GM18870 (cell line): ENCODE results near the gene SIGLEC1.

Source experiments
- ATAC-seq: cut with Tn5 transposase; IDR thresholded peaks from one replicate; pipeline ENCODE4 v1.9.1; 2021; ENCODE audit warnings: moderate library complexity; ENCODE audit not compliant: unreplicated experiment

The SIGLEC1 gene

DNA sequence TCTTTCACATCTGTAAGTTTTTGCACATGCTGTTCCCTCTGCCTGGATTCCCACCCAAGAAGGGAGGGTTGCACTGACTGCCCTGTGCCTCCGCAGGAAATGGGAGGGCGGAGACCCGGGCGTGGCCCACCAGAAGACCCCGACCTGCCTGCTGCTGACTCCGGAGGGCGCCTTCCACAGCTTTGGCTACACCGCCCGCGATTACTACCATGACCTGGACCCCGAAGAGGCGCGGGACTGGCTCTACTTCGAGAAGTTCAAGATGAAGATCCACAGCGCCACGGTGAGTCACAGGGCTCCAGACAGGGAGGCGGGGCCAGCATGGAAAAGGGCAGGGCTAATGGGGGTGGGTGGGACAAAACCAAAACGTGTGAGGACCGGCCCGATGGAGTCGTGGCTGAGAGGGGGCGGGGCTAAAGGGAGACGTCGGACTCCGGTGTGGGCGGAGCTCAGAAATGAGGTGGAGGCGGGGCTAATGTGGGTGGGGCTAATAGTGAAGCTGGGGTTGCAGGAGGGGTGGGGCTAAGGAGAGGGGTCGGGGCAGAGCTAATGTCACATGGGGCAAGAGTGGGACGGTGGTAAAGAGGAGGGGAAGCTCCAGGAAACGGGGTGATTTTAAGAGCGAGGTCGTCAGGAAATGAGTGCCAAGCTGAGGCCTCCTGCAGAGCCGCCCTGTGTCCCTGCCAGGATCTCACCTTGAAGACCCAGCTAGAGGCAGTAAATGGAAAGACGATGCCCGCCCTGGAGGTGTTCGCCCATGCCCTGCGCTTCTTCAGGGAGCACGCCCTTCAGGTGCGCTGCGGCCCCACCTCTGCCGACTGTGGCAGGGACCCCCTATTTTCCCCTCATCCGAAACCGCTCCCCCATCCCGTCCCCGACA is 32.6 kb upstream of the SIGLEC1 start:
- ATAC-seq, result no peak

DNA sequence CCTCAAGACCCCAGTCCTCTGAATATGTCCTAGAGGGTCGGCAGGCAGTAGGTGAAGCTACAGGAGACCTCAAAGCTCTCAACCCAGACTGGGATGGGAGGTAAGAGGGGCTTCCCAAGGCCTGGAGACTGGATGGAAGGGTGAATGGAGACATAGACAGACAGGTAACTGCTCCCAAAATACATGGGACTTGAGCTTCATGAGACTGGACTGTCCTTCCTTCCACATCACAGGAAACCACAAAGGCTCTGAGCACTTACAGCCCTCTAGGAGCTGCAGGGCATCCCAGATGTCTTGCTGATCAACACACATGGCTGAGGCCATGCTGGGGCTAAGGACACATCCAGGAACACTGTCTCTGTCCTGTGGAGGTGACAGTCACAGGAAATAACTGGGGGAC is 31.6 kb upstream of the SIGLEC1 start:
- ATAC-seq, result no peak

DNA sequence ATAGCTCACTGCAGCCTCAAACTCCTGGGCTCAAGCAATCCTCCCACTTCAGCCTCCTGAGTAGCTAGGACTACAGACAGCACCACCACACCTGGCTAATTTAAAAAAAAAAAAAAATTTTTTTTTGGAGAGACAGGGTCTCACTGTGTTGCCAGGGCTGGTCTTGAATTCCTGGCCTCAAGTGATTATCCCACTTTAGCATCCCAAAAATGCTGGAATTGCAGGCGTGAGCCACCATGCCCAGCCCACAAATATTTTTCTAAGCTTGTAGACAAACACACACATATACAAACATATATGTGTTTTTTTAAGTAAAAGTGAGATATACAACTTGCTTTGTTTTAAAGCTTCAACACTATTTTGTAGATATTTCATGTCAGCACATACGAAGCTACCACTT is 30.9 kb upstream of the SIGLEC1 start:
- ATAC-seq, result no peak

DNA sequence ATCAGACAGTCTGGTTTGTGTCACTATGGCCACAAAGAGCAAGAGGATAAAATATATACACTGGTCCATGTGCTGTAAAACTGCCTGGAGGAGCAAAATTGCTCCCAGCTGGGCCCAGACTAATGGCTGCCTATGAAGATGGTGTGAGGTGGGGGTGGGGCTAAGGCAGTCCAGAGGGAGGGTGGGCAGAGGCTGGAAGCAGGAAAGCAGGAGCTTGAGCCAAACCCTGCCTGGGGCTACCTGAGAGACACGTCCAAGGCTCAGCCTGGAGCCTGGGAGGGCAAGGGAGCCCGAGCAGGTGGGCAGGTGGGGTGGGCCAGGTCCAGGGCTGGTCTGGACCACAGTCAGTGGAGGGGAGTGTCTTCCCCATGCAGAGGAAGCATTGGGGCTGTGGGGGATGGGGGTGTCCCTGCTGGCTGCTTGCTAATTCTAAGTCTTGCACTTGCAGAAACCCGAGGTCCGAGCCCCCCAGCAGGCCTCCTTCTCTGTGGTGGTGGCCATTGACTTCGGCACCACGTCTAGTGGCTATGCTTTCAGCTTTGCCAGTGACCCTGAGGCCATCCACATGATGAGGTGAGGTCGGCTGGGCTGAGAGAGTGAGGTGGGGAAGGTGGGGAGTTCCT is 29.5 kb upstream of the SIGLEC1 start:
- ATAC-seq, result no peak

DNA sequence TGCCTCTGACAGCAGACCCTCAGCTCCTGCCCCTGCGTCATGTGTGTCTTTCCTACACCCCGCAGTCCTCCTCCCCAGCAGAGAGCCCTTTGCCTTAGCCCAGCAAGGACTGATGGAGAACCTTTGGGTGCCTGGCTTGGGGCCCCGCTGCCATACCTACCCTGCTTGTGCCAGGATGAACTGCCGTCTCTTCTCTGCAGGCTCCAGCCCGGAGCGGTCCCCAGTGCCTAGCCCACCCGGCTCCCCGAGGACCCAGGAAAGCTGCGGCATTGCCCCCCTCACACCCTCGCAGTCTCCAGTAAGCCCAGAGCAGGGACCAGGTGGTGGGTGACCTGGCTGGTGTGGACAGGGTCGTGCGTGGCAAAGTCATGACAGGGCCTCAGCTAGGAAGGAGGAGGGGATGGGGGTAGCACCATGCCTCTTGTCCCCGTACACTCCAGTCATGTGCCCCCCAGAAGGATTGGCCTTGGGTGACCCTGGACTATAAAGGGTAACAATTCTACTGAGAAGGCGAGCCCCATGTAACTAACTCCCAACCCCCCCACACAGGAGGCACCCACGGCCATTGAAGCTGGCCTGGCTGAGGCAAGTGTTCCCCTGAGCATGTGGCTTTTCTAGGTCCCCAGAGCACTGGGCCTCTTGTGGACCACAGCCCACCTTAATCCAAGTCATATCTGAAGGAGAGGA is 28.4 kb upstream of the SIGLEC1 start:
- ATAC-seq, result no peak

DNA sequence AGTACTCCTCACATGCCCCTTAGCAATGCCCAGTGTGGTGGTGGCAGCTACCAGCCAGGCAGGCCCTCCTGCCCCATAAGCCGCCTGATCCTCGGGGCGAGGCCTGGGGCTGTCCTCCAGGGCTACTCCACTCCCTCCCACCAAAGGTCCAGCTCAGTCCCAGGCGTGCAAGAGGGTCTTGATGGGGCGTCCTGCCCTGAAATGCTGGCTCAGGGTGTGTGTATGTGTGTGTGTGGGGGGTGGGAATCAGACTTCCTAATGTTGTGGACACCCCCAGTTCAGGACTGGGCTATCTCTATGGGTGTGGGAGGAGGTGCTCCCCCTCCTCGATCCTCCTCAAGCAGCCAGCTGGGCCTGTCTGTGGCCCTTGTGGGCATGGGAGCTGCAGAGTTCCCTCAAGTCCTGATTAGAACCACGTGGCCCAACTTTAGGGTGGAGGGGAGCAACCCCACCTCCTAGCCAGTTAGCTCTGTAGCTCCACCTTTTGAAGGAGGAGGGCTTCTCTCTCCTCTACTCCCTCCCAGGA is 27.6 kb upstream of the SIGLEC1 start:
- ATAC-seq, result no peak

DNA sequence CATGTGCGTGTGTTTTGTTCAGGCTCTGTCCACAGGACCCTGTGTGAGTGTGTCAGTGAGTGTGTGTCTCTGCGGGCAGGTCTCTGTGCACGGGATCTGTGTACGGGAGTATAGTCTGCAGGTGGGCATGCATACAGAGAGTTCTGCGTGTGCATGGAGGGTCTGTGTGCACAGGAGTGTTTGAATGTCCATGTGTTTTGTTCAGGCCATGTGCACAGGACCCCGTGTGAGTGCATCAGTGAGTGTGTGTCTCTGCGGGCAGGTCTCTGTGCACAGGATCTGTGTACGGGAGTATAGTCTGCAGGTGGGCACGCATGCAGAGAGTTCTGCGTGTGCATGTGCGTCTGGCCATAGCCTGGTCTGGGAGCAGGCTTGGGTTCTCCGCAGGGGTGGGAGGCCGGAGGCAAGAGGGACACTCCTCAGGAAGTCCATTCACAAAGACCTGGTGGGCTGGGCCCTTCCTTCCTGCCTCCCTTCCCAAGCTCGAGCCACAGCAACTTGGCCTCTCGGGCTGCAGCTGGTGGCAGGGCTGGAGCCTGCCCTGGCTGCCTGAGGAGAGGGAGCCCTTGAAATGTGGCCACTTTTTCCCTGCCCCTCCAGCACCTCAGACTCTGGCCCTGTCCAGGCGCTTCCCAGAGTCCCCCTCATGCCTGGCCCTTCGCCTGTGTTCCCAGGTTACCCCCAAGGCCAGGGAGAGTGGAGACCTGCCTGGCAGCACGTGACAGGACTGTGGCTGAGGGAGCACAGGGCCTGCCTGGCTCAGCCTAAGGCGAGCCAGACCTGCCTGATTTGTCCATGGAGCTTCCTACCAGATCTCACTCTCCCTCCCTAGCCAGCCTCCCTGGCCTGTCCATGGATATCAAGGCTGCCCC is 26.9 kb upstream of the SIGLEC1 start:
- ATAC-seq, result no peak

DNA sequence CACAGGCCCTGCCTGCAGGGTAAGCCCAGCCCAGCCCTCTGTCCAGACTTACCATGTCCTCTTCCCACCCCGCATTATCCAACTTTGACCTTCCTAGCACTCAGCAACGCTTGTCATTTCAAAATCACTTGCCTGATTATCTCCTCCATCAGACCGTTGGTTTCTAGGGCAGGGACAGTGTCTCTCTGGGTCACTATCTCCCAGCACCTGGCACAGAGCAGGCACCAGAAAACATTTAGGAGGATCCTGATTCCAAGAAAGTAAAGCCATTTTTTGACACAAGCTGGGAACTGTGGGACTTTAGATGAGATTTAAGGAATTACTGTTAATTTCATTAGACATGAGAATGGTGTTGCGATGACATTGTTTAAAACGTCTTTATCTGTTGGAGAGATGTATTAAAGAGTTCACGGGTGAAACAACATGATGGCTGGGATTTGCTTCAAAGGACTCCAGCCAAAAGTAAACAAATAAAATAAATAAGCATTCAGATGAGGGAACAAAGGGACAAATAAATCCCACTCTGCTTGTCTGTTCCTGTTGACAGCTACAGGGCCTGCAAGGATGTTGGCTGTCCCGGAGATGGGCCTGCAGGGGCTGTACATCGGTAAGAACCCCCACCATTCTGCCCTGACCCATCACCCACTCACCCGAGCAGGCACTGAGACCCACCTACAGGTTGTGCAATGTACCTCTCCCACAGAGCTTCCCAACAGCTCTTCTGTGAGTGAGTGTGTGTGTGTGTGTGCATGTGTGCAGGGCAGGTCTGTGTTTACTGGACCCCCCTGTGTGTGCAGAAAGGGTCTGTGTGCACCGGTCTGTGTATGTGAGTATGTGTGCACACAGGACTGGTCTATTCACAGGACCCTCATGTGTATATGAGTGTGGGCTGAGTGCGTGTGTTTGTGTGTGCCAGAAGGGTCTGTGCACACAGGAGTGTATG is 26.0 kb upstream of the SIGLEC1 start:
- ATAC-seq, result no peak

DNA sequence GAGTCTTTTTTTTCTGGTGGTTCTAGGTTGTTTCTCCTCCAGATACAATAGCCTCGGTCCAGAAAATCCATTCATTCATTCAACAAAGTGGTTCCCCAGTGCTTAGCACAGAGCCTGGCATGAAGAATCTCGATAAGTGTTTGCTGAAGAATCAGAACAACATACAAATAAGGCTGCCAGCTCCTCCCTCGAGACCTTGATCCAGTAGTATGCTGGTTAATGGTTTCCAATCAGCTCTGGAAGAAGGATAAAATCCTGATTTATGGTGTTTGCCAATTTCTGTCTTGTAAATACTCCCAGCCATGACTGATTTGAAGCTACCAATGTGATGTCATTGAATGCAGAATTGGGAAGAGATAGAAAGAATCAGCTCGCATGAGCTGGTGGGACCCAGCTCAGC is 23.4 kb upstream of the SIGLEC1 start:
- ATAC-seq, result no peak

DNA sequence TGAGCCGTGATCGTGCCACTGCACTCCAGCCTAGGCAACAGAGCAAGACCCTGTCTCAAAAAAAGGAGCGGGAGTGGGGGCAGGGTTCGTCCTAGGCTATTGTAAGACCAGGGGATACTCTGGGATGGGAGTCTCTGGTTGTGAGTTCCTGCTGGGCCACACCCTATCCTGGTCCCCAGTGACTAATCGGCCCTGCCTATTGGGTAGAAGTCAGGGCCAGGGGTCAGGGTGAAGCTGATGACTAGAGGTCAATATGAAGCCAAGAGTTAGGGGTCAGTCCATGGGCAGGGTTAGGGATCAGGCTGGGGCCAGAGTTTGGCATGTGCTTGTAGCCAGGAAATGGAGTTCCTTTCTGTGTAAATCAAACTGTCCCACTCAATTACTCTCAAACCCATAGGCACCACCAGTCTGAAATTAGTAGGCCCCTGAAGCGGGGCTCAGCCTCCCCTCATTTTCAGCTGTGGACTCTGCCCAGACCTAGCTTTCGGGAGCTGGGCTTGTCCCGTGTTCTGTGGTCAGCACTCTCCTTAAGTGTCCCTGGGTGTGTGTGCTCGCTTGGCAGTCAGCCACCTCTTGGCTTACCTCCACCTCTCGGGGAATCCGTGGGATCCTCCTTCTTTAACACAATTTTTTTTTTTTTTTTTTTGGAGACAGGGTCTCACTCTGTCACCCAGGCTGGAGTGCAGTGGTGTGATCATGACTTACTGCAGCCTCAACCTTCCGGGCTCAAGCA is 21.9 kb upstream of the SIGLEC1 start:
- ATAC-seq, result no peak

DNA sequence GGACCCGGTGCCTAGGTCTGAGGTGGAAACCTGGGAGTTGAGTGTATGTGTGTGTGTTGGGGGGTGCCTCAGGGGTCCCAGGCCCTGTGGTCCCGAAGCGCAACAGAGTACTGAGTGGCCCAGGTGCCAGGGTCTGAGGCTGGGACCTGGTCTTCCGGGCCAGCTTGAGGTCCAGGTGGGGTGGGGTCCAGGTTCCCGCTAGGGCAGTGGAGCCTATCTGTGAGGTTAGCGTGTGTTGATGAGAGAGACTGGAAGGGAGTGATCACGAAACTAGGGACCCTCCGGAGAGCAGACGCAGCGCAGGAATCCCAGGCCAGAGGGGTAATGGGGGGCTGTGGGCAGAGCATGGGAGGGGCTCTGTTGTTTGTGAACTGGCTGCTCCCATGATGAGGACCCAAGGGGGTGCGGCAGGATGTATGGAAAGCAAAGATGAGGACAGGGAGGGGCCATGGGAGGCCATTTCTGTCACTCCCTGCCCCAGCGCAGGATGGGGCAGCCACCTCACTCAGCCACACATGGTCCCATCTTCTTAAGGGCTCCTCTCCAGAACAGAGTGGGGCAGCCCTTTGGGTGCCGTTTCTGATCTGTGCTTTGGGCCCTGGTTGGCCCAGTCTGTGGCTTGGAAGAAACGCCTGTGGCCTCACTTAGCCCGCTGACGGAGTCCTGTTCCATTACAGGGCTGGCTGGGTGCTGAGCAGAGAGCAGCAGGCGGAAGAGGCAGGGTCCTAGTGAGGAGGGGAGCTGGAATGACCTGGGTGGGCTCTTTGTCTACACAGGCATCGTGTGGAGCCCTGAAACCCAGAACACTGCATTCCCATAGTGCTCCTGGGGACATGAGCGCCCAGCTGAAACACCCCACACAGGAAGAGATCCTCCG is 21.0 kb upstream of the SIGLEC1 start:
- no peak for ATAC-seq

DNA sequence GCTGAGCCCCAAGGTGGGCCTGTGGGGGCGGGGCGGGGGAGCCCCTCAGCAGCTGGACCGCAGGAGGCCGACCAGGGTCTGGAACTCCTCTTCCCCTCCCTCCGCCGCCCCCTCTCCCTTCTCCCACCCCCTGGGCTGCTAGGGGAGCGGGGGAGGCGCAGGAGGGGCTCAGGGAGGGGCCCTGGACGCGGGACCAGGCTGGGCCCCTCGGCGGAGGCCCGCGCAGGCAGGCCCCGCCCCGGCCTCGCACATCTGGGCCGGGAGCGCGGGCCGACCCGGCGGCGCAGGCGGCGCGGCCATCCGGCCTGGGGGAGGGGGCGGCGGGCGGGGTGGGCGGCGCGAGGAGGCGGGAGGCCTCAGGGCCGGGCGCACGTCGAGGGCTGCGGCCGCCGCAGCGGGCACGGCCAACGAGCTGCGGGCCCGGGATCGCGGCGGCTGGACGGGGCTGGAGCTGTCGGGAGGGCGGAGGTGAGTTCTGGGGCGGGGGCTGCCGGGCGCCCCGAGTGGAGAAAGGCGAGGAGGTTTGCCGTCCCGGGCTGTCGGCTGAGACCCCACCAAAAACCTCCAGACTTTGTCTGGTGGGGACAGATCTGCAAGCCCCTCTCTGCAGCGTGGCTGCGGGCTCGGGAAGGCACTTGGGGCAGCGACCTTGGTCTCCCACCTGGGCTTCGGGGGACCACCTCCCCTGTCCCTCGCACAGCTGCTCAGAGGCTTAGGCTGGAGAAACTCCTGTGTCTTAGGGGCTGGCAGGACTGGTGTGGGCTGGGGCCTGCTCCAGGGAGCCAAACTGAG is 20.1 kb upstream of the SIGLEC1 start, which contains the start of gene HSPA12B:
Gene HSPA12B (plus strand): TSS at position 359 of the 792 bp plus-strand sequence. CDS start 5,990 bp downstream, outside the sequence.
- ATAC-seq, result no peak

DNA sequence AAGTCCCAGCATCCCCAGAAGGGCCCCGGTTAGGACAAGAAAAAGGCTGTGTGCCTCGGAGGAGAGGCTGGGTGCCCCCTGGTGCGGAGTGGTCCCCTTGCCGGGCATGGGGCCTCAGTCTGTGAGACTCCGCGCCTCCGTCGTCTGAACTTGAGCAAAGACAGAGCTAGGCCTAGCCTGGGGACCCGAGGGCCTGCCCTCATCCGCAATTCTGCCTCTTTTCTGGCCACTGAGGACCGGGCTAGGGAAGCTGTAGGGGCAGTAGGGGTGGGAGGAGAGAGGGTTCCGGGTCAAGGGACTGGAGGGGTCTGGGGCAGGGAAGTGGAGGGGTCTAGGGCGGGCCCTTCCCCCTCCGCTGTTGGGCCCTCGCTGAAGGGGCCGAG is 19.5 kb upstream of the SIGLEC1 start:
- ATAC-seq, result no peak

DNA sequence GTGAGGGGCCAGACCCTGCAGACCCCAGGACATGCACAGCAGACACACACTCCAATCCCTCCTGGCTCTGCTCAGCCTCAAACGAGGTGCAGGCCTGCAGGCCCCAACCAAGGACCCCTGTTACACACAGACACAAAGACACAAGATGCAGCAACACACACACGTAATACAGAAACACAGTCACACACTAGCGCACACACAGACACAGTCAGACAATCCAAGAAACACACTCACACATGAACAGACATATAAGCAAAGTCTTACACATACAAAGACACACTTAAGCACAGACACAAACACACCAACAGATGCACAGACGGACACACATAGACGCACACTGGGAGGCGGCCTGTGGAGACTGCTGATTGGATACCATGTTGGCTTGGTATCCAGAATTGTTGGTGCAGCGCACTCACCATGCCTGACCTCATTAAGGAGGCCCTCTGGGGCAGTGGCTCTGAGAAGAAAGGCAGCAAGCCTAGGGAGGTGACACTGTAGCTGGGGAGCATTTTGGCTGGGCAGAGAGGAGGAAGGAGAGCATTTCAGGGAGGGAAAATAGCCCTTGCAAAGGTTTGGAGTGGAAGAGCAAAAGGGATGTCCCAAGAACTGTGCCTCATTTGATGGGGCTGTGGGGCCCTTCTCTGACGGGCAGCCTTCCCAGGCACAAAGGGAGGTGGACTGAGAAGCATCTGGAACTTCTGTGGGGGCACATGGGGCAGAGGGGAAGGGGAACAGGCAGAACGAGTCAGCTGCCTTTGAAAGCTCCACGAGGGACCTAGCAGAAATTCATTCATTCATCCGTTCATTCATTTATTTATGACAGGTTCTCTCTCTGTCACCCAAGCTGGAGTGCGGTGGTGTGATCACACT is 18.6 kb upstream of the SIGLEC1 start:
- no peak for ATAC-seq

DNA sequence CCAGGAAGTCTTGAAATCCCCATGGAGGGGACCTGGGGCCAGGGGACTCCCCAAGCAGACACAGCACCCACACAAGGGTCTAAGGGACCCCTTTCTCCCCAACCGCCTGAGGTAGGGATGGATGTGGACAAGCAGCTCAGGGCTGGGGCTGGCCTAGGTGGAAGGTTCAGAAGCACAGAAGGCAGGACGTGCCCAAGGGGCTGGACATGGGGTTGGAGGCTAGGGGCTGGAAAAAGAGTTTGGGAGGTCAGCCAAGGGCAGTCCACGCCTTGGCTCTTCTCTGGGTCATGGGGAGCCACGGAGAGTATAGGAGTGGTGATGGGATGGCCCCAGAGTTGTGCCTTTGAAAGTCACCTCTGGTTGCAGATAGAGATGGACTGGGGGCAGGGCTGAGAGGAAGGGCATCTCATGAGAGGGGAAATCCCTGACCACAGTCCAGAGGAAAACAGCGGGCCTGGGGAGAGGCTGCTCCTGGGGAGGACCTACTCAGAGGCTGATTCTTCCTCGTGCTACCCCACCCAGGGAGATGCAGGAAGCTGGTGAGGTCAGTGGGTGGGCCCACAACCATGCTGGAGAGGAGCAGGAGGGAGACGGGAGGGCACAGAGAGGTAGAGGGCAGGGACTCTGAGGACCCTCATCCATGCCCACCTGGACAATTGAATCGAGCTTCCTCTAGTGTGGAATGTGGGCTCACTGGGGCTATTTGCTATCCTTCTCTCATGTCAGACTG is 17.6 kb upstream of the SIGLEC1 start:
- no peak for ATAC-seq
